Measurements from ENCODE around the gene MACROD2.
"Not testable (repeated sequence)": the region's sequence is repeated elsewhere in the genome, so short reads cannot be mapped to it uniquely, and the experiment has no call there.

Gene MACROD2

DNA sequence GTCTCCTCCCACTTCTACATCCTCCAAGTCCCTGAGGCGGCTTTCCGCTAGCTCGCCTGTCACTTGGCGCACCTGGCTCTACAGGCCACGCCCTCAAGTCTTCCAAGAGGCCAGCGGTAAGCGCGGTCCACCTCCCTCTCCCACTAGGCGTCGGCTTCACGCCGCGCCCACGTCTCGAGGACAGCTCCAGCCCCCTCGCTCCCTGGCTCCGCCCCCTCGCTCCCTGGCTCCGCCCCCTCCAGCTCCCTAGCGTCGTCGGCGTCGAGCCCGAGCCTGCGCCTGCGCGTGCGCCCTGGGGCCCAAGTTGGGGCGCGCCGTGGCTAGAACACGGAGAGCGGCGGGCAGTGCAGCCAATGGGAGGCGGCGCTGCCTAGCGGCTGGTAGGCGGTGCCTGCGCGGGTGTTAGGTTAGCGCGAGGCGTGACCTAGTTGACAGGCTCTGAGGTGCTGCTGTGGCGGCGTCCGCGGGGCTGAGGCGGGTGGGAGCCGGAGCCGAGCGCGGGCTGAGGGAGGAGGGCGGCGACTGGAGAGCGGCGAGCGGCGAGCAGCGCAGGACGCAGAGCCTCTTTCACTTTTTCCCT is at the start of gene MACROD2:
MACROD2 (plus strand) TSS at position 431 of the 580 bp plus-strand sequence.
- peak; percentile 18 for DNase-seq (ENCODE audit: low spot score)

GRCh38 chr20:13947719-13948118 is 47.6 kb upstream of the MACROD2 start:
- no peak for DNase-seq (ENCODE audit: low spot score)

- no peak for DNase-seq (ENCODE audit: low spot score)
Observed at GRCh38 chr20:13953227-13953626, 42.1 kb upstream of the MACROD2 start.

DNA sequence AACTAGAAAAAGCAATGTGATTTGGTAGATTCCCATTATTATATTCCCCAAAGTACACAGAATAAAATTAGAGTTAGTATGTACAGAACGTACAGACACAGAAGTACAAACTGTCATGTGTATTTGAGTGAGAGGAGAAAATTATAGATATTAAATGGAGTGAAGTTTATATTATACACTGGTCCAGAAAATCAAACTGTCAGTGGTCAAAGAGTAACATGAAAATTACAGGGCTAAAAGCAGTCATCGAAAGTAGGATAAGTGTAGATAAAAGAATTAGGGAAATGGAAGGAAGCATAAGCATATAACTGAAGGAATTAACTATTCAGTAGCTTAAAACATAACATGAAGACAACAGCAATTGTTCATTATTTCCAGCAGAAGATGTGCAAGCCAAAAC is 35.2 kb upstream of the MACROD2 start:
- DNase-seq (ENCODE audit: low spot score): no peak

- no peak for DNase-seq (ENCODE audit: low spot score)
Observed at GRCh38 chr20:13960525-13960924, 34.8 kb upstream of the MACROD2 start.

DNA sequence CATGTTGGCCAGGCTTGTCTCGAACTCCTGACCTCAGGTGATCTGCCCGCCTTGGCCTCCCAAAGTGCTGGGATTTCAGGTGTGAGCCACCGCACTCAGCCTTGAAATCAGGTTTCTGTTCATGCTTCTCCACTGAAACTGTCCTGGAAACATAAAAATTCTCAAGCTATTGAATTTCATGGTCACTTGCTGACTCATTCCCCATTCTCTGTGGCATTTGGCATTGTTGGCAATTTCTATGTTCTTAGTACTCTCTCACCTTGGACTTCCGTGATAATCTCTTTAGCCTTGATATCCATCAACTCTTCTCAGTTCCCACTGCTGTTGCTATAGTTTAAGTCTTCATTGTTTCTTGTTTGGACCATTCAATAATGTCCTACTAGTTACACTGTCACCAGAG is 11.1 kb upstream of the MACROD2 start:
- no peak for DNase-seq (ENCODE audit: low spot score)

DNA sequence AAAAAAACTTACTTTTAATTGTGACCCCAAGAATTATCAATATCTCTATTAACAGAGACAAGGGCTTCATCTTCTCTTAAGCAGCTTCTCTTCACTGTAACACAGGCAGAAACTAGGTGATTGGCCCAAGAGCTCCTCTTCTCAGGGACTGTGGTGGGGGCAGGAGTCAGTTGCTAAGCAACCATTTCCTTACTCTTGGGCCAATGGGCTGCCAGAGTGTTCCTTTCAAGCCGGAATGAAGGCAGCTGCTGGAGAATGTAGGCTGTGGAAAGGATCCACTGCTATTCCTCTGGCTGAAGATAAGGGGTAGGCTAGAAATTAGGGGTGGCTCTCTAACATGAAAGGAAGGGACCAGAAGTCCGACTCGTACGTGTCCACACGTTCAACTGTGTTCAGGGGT is 4.9 kb upstream of the MACROD2 start, which contains the start of gene SEL1L2:
SEL1L2 (minus strand) TSS at position 150 of the 400 bp plus-strand sequence; CDS start at position 70, 80 bp downstream.
- no peak for DNase-seq (ENCODE audit: low spot score)

DNA sequence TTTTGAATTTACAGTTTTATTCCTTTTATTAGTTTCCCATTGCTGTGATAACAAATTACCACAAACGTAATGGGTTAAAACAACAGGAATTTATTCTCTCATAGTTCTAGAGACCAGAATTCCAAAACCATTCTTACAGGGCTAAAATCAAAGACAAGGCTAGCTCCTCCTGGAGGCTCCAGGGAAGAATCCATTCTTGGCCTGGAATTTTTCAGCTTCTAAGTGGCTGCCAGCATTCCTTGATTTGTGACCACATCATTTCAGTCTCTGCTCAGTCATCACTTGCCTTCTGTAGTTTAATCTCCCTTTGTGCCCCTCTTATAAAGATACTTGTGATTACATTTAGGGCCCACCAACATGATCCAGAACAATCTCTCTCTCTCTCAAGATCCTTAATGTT is 4.0 kb upstream of the MACROD2 start:
- DNase-seq (ENCODE audit: low spot score): no peak

- DNase-seq (ENCODE audit: low spot score): not testable (repeated sequence)
Observed at GRCh38 chr20:13991955-13992354, 3.4 kb upstream of the MACROD2 start.

DNA sequence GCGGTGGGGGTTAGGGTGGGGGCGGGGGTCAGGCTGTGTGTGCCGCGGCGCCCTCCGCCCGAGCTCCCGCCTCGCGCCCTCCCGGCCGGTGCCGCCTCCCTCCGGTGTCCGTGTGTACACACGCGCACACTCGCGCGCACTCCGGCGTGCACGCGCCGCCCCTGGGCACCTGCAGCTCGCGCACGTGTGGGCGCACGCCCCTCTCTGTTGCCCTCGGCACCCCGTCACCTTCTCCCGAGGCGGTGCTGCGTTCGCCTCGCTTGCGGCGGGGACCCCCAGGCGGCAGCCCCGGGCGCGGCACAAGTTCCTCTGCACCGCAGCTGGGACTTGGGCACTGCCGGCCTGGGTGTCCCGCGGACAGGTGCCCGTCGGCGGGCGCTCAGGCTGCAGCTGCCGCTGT is 525 bp downstream of the MACROD2 start:
- no peak for DNase-seq (ENCODE audit: low spot score)

DNA sequence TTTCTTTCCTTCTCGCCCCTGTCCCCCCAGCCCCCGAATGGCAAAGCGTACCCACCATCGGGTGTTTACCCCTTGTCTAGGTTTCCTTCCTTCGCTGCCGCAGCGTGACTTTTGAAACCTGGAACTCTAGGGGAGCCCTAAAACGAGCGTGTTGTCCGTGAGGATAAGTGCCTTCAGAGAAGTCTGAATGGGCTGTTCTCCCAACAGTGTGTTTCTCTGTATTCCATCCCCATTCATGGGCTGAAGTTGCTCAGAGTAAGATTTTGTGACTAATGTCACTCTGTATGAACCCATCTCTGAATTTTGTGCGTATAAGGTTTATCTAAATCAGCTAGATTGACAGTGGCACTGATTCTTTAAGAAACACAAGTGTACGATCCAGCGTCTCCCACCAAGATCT is 949 bp downstream of the MACROD2 start:
- DNase-seq (ENCODE audit: low spot score): no peak

GRCh38 chr20:14000917-14001316 is 5.6 kb downstream of the MACROD2 start:
- DNase-seq (ENCODE audit: low spot score): no peak

DNA sequence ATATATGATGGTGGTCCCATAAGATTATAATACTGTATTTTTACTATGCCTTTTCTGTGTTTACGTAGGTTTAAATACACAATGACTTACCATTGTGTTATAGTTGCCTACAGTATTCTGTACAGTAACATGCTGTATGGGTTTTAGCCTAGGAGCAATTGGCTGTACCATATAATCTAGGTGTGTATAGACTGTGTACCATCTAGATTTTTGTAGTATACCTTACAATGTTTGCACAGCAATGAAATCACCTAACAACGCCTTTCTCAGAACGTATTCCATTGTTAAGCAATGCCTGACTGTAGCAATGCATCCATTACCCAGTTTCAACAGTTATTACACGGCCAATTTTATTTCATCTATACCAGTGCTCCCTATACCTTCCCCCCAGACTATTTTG is 10.7 kb downstream of the MACROD2 start:
- DNase-seq (ENCODE audit: low spot score): no peak

DNA sequence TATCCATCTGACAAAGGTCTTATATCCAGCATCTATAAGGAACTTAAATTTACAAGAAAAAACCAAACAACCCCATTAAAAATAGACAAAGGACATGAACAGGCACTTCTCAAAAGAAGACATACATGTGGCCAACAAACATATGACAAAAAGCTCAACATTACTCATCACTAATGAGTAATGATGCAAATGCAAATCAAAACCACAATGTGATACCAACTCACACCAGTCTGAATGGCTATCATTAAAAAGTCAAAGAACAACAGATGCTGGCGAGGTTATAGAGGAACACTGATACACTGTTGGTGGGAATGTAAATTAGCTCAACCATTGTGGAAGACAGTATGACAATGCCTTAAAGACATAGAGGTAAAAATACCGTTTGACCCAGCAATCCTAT is 13.9 kb downstream of the MACROD2 start:
- DNase-seq (ENCODE audit: low spot score): no peak

GRCh38 chr20:14012671-14013070 is 17.4 kb downstream of the MACROD2 start:
- DNase-seq (ENCODE audit: low spot score): no peak

DNA sequence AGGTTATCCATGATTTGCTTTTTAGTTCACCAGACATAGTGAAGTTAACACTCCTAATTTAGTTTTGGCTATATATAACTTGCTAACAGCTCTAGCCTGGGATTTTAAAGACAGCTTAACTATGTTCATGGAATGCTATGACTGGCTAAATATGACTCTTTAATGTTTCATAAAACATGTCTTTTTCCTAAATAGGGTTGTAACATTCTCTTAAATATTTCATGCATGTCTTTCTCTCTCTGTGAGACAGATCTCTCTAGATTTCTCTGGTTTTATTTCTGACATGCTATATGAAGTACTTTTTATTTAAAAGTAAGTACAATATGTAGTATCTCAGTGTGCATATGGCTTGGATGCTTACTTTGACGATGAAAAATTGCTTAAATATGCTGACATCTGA is 35.7 kb downstream of the MACROD2 start:
- DNase-seq (ENCODE audit: low spot score): no peak

GRCh38 chr20:14033310-14033709 is 38.0 kb downstream of the MACROD2 start:
- no peak for DNase-seq (ENCODE audit: low spot score)

GRCh38 chr20:14036567-14036966 is 41.3 kb downstream of the MACROD2 start:
- no peak for DNase-seq (ENCODE audit: low spot score)

- DNase-seq (ENCODE audit: low spot score): not testable (repeated sequence)
Observed at GRCh38 chr20:14044712-14045276, 49.5 kb downstream of the MACROD2 start.

DNA sequence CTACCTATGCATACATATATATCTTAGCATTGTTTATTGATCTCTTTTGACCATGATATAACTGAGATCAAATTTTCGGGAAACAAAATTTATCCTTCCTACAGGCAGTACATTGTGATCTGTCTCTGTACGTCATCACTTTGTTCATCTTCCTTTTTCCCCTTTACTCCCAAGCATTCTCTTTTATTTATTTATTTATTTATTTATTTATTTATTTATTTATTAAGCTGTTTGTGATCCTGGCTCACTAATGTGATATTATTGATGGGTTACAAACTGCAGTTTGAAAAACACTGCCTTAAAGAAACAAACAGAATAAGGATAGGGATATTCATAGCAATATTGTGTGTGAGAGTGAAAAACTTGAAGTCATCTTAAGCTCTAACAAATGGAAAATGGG is 51.2 kb downstream of the MACROD2 start:
- DNase-seq (ENCODE audit: low spot score): no peak

GRCh38 chr20:14049111-14049510 is 53.8 kb downstream of the MACROD2 start:
- no peak for DNase-seq (ENCODE audit: low spot score)

- no peak for DNase-seq (ENCODE audit: low spot score)
Observed at GRCh38 chr20:14051454-14051853, 56.1 kb downstream of the MACROD2 start.

DNA sequence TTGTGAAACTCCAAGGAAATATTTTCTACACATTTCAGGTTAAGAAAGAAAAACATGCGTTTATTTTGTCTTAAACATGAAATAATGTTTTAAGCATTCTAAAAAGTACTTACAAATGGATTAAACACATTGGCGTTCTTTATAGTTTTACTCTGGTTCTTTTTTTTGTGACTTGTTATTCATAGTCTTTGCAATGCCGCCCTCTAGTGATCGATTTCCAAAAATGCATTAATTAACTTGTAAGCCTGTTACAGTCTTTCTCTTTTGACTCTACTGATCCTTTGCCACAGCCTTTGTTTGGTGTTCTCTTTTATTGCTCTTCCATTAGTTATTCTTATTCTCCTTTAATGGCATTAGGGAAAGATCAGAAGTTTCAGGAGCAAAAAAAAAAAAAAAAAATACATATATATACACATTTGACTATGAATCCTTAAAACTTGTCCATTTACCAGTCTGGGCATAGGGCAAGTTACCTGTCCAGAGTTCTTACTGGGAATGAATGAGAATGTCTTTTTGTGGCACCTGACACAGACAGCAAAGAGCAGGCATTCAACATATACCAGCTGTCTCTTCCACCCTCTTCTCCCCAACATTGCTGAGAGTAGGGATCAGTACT is 59.9 kb downstream of the MACROD2 start:
- peak; percentile 35 for DNase-seq (ENCODE audit: low spot score)

GRCh38 chr20:14062171-14062570 is 66.9 kb downstream of the MACROD2 start:
- no peak for DNase-seq (ENCODE audit: low spot score)
